Measurements from ENCODE around the gene LDAH. TPM values are rescaled to one million over a fixed set of nuclear protein-coding genes. Genes with fewer than 3 reads are reported as not detected.
"Not testable (repeated sequence)": the region's sequence is repeated elsewhere in the genome, so short reads cannot be mapped to it uniquely, and the experiment has no call there.

LDAH gene
- total RNA-seq, 2 donors from 2014 or later: 3.5 to 6.0 TPM

DNA sequence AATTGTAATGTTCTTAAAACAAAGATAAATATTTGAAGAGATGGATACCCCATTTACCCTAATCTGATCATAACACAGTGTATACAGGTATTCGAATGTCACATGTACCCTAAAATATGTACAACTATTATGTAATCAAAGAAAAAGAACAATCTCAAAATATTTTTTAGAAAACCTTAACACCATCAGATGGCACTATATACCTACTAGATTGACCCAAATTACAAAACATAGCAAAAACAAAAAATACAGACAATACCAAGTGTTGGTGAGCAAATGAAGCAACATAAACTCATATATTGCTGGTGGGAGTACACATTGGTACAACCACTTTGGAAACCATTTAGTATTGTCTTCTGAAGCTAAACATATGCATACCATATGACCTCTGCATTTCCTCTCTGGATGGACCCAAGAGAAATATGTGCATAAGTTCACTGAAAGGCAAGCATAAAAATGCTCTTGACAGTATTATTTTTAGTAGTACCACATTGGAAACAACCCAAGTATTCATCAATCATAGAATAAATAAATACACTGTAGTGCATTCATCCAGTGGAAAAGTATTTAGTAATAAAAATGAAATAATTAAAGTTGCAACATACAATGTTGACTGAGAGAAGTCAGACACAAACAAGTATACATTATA, 100.2 kb downstream of the LDAH start:
- no peak for TF ChIP-seq CTCF (IDR thresholded peaks at IDR 0.05)
- Histone ChIP-seq H3K9me3 (peaks cover 0 to 9% of the 10 kb centered on the region in 2 donors), H3K4me1 (no peaks in the 10 kb centered on the region), H3K36me3 (no peaks in the 10 kb centered on the region), H3K4me3 (no peak overlapping the region), H3K27me3 (no peaks in the 10 kb centered on the region), H3K27ac (no peak overlapping the region)
- DNase-seq (ENCODE audit: low spot score): no peak

DNA sequence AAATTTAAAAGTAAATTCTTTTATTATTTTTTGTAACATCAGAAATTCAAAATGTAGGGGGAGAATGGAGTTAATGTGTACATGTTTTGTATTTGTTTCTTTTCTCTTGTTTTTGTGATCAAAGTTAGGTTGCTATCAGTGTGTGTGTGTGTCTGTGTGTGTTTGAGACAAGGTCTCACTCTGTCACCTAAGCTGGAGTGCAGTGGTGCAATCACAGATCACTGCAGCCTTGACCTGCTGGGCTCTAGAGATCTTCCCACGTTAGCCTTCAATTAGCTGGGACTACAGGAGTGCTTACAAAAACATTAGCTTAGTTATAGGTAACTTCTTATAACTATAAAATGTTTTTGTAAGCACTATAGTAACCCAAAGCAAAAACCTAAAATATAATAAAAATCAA, 105.3 kb downstream of the LDAH start:
- no peak overlapping the region for H3K27ac ChIP-seq
- peaks cover 0 to 9% of the 10 kb centered on the region in 2 donors for H3K9me3 ChIP-seq

DNA sequence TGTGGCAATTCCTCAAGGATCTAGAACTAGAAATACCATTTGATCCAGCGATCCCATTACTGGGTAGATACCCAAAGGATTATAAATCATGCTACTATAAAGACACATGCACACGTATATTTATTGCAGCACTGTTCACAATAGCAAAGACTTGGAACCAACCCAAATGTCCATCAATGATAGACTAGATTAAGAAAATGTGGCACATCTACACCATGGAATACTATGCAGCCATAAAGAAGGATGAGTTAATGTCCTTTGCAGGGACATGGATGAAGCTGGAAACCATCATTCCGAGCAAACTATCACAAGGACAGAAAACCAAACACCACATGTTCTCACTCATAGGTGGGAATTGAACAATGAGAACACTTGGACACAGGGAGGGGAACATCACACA, 106.7 kb downstream of the LDAH start:
- H3K4me3 ChIP-seq; H3K27me3 ChIP-seq; H3K36me3 ChIP-seq; H3K27ac ChIP-seq; H3K9me3 ChIP-seq; H3K4me1 ChIP-seq; DNase-seq (ENCODE audit: low spot score): not testable (repeated sequence)

More for the DNA sequence above, 105.3 kb downstream of the LDAH start:
- no peak for DNase-seq (ENCODE audit: low spot score)
- H3K4me3 ChIP-seq: no peak overlapping the region
- no peaks in the 10 kb centered on the region for H3K27me3 ChIP-seq
- no peak for TF ChIP-seq CTCF (IDR thresholded peaks at IDR 0.05)
- no peaks in the 10 kb centered on the region for H3K4me1 ChIP-seq
- H3K36me3 ChIP-seq: no peaks in the 10 kb centered on the region

GRCh38 chr2:20714412-20714811, 108.5 kb downstream of the LDAH start:
- H3K27ac ChIP-seq; DNase-seq (ENCODE audit: low spot score); H3K36me3 ChIP-seq; H3K27me3 ChIP-seq; H3K9me3 ChIP-seq; H3K4me3 ChIP-seq; H3K4me1 ChIP-seq: not testable (repeated sequence)

DNA sequence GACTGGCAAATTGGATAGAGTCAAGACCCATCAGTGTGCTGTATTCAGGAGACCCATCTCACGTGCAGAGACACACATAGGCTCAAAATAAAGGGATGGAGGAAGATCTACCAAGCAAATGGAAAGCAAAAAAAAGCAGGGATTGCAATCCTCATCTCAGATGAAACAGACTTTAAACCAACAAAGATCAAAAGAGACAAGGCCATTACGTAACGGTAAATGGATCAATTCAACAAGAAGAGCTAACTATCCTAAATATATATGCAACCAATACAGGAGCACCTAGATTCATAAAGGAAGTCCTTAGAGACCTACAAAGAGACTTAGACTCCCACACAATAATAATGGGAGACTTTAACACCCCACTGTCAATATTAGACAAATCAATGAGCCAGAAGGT, 109.3 kb downstream of the LDAH start:
- not testable (repeated sequence) for H3K4me1 ChIP-seq; H3K27me3 ChIP-seq; DNase-seq (ENCODE audit: low spot score); H3K9me3 ChIP-seq; H3K27ac ChIP-seq; H3K4me3 ChIP-seq; H3K36me3 ChIP-seq

- H3K9me3 ChIP-seq; H3K27me3 ChIP-seq; H3K27ac ChIP-seq; H3K4me1 ChIP-seq; H3K4me3 ChIP-seq; DNase-seq (ENCODE audit: low spot score); H3K36me3 ChIP-seq: not testable (repeated sequence)
Measured at GRCh38 chr2:20711641-20712040, 111.3 kb downstream of the LDAH start.

DNA sequence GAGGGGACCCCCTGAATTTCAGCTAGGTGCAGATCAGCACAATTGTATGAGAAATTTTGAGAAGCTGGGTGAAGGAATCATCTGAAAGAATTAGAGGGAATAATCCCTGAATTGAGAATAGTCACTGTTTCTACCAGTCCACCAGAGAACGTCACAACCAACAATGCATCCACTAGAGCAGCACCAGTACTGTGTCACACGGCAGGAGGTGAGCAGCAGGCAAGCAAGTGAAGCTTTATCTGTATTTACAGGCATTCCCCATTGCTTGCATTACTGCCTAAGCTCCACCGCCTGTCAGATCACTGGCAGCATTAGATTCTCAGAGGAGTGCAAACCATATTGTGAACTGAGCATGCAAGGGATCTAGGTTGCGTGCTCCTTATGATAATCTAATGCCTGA, 115.3 kb downstream of the LDAH start:
- no peak for DNase-seq (ENCODE audit: low spot score)
- no peak overlapping the region for H3K4me3 ChIP-seq
- no peak overlapping the region for H3K27ac ChIP-seq
- no peaks in the 10 kb centered on the region for H3K36me3 ChIP-seq
- TF ChIP-seq CTCF (IDR thresholded peaks at IDR 0.05): no peak
- no peaks in the 10 kb centered on the region for H3K9me3 ChIP-seq
- H3K27me3 ChIP-seq: no peaks in the 10 kb centered on the region
- no peaks in the 10 kb centered on the region for H3K4me1 ChIP-seq

DNA sequence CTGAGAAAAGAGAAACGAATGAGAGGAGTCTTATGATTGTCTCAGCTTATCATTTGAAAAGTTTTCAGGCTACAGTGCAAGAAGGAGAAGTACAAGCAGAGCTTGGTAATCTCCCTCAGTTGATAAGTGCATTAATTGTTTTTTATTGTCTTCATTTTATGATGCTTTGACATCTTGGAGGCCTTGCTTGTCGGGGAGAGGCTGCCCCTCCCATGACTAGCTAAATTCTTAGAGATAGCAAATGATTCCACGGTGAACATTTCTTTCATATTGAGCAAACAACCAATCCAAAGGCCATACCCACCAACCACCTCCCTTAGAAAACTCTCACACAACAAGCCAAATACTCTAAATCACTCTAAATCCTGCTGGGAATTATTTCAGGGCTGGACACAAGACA, 116.1 kb downstream of the LDAH start:
- H3K4me1 ChIP-seq: no peaks in the 10 kb centered on the region
- H3K27me3 ChIP-seq: no peaks in the 10 kb centered on the region
- no peaks in the 10 kb centered on the region for H3K36me3 ChIP-seq
- H3K27ac ChIP-seq: no peak overlapping the region
- no peak for DNase-seq (ENCODE audit: low spot score)
- H3K4me3 ChIP-seq: no peak overlapping the region
- TF ChIP-seq CTCF (IDR thresholded peaks at IDR 0.05): no peak
- H3K9me3 ChIP-seq: no peaks in the 10 kb centered on the region
